ENCODE measurements around the gene AGBL4.
"Not testable (repeated sequence)": the region's sequence is repeated elsewhere in the genome, so short reads cannot be mapped to it uniquely, and the experiment has no call there.

- TF ChIP-seq, protein P1, sequence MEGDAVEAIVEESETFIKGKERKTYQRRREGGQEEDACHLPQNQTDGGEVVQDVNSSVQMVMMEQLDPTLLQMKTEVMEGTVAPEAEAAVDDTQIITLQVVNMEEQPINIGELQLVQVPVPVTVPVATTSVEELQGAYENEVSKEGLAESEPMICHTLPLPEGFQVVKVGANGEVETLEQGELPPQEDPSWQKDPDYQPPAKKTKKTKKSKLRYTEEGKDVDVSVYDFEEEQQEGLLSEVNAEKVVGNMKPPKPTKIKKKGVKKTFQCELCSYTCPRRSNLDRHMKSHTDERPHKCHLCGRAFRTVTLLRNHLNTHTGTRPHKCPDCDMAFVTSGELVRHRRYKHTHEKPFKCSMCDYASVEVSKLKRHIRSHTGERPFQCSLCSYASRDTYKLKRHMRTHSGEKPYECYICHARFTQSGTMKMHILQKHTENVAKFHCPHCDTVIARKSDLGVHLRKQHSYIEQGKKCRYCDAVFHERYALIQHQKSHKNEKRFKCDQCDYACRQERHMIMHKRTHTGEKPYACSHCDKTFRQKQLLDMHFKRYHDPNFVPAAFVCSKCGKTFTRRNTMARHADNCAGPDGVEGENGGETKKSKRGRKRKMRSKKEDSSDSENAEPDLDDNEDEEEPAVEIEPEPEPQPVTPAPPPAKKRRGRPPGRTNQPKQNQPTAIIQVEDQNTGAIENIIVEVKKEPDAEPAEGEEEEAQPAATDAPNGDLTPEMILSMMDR (IDR thresholded peaks at IDR 0.05; ENCODE audit: low read length): not testable (repeated sequence)
- not testable (repeated sequence) for TF ChIP-seq EZH2 (IDR thresholded peaks at IDR 0.05; ENCODE audit: borderline replicate concordance, low read length)
These were observed 721.4 kb downstream of the AGBL4 start for GRCh38 chr1:49302400-49302799.

Data from OCI-LY1 (cell line).